ENCODE measurements around the gene RASGEF1C. TPM values are rescaled to one million over a fixed set of nuclear protein-coding genes. Genes with fewer than 3 reads are reported as not detected.
"Not testable (repeated sequence)": the region's sequence is repeated elsewhere in the genome, so short reads cannot be mapped to it uniquely, and the experiment has no call there.

Gene RASGEF1C
- total RNA-seq, 1 donor from 2014 or later, result not detected

DNA sequence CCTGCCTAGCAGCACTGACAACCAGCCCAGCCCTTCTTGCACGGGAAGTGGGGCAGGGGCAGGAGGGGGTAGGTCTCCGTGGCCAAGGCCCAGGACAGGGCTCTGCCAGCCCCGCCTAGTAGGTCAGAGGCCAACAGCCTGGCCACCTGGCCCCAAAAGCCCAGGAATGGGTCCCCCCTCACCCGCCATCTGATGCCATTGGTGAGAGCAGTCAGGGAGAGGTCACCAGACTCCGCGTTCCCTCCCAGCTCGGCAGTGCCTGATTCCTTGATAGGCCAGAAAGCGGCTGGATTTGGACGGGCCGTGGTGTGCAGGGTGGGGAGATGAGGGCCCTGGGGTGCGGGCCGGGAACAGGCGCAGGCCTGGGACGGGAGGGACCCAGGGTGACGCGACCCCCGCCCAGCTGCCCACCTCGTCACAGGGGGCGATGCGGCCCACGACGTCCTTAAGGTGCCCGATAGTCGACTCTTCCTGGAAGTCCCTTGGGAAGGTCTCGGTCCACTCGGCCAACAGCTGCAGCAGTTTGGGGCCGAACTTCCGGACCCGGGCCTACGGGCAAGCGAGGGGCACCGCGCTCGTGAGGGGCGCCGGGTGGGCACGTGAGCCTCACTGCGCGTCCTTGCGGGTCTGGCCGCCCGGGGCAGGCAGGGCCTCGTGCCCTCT, 72.9 kb downstream of the RASGEF1C start:
- DNase-seq (ENCODE audit: low spot score), result peak; percentile 41

DNA sequence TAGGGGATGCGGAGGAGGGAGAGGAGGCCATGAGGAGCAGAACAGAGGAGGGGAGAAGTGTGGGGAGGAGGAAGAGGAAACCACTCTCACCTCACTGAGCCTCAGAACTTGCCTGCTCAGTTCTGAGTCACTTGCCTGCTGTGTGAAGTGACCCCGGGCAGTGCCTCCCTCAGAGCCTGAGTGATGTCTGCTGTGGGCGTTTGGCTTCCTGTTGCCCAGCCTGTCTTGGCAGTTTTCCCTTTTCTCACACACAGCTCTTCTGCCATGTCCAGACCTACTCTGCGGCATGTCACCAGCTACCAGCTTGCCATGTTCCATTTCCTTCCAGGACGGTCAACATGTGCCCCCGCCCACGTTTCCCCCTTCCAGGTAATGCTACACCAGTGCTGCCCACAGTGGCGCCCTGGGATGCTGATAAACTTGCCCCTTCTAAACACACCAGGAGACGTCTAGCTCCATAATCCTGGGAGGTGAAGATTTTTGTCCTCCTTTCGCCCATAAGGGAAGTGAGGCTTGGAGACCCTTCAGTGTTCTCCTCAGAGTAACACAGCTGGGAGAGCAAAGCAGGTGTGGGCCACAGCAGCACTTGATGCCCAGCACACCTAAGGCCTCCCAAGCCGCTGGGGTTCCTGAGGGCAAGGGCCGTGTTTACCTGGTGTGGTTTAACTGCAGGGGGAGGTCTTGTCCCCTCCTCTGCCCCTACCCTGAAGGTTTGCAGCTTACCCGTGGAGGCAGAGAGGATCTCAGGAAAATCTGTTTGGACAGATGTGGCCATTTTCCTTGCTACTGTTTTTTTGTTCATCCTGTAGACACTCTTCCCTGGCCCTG, 73.7 kb downstream of the RASGEF1C start:
- DNase-seq (ENCODE audit: low spot score), result peak; percentile 70

DNA sequence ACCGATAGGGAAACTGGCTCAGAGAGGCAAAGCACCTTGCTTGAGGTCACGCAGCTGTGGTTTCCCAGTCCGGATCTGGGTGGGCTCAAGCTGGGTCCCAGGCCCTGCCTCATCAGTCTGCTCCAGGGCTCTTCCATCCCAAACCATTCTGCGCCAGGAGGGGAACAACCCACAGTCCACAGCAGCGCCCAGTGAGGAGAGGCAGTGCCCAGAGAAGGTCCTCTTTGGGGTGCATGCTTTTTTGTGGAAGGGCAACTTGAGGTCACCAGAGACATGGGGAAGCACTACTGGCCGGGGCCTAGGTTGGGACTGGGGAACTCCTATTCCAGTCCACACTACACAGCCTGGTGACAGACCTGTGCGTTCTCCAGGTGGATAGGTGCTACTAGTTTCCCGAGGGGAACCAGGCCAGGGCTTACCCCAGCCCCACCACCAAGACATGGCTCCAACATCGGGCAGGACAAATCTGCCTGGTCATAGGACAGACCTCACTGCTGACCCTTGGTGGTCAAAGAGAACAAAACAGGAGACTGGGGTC, 75.0 kb downstream of the RASGEF1C start:
- no peak for DNase-seq (ENCODE audit: low spot score)

DNA sequence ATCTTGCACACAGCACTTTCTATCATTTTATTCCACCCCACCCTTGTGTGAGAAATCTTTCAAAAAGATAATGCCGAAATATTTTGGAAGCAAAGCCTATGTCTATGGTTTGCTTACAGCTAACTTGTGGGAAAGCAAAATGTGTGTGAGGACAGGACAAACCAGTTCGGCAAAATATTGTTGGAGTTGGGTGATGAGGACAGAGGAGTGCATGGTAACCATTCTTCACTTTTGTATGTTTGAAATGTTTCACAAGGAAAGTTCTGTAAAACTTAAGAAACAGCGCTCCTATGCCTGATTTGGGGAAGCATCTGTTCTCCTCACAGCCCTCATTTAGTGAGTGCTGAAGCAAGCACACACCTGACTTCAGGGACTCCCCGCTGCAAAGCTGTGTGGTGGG, 75.5 kb downstream of the RASGEF1C start:
- DNase-seq (ENCODE audit: low spot score), result no peak

DNA sequence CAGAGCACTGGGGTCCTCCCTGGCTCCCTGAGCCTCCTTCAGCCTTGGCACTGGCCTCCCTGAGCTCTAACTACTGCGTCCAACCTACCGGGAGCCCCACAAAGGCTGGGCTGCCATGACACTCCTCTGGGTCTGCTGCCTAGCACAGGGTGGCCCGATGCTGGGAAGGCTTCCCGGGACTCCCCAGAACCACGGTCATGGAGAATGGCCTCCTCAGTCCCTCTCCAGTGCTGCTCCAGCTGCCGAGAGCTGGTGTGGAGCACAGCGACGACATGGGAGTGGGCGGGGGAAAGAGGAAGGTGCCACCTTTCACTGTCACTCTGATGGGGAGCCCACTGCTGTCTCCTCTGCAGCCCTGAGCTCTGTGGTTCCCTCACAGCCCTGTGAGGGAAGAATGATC, 76.0 kb downstream of the RASGEF1C start:
- DNase-seq (ENCODE audit: low spot score), result no peak

DNA sequence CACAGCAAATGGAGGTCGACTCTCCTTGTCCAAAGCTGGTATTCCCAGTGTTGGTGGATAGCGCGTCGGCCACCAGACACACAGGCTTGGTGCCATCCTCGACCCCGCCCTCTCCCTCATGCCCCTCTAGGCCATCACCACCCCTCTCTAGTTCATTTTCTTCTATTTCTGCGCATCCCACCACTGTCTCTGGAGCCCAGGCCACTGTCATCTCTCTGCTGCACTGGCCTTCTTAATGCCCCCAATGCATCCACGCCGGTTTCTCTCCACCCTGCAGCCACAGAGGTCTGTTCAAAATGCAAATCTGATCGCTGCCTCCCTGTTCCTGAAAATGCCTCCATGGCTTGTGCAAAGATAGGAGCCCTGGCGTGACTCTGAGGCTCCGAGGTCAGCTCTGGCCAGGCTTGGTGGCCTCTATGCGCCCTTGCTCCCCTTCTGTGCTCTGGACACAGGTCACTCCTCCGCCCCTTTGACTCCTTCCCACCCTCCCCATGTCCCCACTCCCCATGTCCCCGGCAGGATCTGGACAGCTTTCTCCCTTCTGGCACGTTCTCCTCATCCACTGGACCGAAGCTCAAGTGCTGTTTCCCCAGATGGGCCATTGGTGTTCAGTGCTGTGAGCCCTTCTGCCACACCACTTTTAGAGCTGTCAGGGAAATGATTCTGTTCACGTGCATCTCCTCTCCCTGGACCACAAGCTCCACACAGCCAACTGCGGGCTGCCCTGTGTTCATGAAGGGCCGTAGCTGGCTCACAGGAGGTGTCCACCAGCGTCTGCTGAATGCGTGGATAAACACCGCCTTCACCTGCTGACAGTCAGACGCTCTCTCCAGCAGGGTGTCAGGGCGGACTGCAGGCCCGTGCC, 77.9 kb downstream of the RASGEF1C start:
- no peak for DNase-seq (ENCODE audit: low spot score)

DNA sequence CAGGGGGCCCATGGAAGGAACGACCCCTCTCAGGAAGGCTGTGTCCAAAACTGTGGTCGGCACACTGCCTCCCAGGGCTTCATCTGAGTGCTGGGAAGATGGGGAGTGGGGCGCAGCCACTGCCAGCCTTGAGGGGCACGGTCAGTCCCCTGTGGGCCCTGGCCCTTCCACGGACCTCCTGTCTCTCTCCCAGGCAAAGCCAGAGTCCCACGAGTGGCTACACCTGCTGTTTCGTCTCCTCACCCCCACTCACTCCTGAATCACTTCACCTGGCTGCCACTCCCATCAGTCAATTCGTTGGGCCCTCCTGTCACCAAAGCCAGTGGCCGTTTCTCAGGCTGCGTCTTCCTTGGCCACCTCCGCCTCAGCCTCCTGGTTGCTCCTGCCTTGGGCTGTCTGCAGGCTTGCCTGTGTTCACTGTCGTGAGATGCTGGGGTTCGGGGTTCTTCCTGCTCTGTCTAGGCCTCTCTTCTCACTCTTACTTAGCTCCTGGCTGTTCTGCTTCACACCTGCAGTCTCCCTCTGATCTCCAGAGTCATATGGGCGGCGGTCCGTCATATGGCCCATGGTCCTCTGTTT, 78.6 kb downstream of the RASGEF1C start:
- no peak for DNase-seq (ENCODE audit: low spot score)

DNA sequence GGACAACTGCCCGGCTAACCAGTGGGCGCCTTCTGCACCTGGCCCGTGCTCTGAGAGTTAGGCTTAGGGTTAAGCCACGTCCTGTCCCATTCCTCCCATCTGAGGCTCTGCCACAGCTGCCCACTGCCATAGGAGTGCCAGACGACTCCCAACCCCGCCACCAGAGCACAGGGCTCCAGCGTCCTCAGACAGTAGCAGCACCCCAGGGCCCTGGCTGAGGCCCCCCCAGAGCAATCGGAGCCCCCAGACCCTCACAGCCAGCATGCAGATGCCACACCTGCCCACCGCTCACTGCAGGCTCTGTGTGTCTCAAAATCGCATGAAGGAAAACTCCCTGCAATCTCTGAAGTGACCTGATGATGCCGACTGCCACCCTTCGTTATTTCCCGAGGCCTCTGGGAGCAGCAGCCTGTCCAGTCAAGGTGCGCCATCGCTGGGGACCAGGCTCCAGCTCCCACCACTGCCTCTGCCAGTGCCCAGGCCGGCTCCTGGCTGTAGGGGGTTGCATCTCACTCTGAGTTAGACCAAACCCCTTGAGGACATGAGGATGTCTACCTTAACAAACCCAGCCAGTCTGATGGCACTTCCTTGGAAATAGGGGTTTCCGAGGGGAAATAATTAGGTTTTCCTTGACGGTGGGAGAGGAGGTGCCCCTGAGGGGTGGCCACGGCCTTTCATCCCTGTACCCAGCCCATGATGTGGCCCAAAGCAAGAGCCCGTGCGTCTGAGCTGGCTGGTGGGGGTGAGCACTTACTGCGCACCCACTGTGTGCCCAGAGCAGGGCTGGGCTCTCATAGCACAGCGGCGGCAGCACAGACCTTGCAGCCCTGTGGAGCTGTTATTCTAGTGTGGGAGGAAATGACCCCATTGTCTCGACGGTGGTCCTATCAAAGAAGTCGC, 79.5 kb downstream of the RASGEF1C start:
- no peak for DNase-seq (ENCODE audit: low spot score)

DNA sequence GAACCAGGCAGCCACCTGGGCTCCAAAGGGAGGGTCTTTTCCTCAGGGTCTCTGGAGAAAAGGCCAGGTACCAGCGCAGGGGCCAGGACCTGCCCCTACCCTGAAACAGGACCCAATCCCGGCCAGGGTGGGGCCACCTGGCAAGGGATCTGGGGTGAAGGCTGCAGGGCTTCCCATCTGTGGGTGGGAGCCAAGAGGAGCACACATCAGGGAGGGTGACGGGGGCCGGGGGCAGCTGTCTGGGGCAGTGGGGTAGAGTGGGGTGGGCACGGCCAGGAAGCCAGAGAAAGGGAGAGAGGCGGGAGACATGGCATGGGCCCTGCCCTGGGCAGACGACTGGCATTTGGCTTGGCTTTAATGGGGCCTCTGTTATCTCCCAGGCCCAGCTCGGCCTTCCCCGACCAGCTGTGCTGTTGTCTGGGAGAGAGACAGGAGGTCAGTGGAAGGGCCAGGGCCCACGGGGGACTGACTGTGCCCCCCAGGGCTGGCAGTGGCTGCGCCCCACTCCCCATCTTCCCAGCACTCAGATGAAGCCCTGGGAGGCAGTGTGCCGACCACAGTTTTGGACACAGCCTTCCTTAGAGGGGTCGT, 80.2 kb downstream of the RASGEF1C start:
- DNase-seq (ENCODE audit: low spot score), result no peak

DNA sequence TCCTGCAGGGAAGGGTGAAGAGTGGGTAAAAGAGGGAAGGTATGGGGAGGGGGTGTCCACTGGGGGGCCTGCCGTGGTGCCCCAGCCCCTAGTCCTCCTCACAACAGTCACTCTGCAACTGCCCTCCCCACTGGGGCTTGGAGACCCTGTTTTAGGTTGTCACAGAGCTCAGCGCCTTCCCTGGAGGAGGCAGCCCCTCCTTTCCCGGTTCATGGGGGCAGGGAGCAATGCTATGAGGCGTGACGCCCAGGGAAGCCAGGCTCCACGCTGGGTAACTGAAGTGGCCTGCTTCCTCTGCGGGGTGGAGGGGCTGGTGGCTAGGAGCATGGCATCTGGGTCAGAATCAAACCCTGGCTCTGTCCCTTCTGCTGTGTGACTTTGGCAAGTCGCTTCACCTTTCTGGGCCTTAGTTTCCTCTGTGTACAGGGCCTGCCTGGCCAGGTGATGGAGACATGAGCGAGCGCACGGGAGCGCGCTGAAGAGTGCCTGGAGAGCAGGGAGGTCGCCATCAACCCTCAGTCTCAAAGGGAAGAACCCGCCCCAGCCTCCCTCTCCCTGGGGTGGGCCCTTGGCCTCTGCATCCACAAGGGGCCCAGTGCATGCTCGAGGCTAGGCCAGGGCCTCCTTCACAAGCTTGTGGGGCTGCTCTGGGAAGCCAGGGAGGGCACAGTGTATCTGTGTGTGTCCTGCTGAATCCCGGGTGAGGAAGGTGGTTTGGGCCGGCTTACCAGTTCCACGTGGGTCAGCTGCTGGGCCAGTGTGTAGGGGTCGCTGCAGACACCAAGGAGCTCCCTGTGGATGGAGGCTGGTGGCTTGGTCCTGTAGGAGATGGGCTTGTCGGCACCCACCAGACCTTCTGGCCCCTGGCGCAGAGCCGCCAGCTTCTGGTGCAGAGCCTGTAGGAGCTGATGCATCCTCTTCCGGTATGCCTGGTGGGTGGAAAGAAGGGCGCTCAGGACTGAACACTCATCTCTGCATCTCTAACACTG, 81.0 kb downstream of the RASGEF1C start:
- DNase-seq (ENCODE audit: low spot score), result no peak

DNA sequence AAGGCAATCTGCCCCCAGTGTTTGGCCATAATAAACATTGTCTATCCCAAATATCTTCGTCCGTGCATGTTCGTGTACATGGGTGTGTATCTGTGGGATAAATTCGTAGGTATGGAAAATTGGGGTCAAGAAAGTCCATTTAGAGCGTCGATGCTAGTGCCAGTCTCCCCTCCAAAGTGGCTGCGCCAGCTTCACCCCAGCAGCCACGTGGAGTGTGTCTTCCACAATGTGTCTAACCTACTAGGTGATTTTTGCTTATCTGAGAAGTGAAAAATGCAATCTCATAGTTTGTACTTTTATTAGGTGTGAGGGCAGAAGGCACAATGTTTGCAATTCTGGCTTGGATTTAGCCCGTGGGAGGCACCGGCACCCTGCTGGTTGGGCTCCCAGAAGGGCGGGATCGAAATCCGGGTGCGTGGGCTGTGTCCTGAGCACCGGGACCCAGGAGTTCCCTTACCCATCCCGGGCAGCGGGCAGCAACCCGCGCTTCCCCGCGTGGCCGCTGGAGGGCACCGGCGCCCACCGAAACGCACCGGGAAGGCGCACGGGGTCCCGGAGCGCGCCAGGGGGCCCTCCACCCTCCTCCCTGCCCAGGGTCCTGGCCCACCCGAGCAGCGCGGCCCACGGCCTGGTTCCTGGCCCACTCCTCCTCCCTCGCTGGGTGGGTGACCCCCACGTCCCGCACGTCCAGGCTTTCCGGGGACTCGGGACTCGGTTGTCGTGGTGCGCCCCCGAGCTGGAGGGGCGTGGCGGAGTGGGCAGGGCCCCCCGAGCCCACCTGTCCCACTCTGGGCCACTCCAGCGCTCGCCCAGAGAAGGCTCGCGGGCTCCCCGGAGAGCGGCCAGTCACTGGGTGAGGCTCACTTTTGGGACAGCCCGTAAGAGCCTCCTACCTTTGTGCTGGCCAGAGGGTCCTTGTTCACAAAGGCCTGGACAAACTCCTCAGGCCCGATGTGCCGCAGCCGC, 82.0 kb downstream of the RASGEF1C start:
- DNase-seq (ENCODE audit: low spot score), result no peak

DNA sequence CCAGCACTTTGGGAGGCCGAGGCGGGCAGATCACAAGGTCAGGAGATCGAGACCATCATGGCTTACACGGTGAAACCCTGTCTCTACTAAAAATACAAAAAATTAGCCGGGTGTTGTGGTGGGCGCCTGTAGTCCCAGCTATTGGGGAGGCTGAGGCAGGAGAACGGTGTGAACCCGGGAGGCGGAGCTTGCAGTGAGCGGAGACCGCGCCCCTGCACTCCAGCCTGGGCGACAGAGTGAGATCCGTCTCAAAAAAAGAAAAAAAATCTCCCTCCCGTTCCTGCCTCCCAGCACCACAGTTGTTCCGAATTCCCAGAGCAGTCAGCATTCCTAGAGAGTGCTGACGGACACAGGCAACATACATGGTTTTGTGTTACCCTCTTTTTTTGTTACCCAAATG, 82.9 kb downstream of the RASGEF1C start:
- not testable (repeated sequence) for DNase-seq (ENCODE audit: low spot score)

DNA sequence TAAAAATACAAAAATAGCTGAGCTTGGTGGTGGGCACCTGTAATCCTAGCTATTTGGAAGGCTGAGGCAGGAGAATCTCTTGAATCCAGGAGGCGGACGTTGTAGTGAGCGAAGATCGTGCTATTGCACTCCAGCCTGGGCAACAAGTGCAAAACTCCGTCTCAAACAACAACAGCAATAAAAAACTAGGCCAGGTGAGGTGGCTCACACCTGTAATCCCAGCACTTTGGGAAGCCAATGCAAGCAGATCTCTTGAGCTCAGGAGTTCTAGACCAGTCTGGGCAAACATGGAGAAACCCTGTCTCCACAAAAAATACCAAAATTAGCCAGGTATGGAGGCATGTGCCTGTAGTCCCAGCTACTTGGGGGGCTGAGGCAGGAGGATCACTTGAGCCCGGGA, 84.3 kb downstream of the RASGEF1C start:
- DNase-seq (ENCODE audit: low spot score), result not testable (repeated sequence)

DNA sequence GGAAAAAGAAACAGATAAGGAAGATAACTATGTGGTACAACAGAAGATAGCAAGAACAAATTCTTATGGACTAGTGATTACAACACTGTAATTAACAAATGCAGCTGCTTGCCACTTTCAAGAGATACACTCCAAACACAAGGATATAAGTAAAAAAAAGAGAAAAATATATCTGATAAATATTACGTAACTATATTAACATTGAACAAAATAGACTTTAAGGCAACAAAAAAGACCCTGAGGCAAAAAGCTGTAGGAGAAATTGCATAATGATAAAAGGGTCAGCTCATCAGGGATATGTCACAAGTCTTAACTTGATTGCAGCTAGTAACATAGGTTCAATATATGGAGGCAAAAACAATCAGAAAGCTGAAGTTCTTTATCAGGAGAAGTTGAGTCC, 86.1 kb downstream of the RASGEF1C start:
- DNase-seq (ENCODE audit: low spot score), result no peak

DNA sequence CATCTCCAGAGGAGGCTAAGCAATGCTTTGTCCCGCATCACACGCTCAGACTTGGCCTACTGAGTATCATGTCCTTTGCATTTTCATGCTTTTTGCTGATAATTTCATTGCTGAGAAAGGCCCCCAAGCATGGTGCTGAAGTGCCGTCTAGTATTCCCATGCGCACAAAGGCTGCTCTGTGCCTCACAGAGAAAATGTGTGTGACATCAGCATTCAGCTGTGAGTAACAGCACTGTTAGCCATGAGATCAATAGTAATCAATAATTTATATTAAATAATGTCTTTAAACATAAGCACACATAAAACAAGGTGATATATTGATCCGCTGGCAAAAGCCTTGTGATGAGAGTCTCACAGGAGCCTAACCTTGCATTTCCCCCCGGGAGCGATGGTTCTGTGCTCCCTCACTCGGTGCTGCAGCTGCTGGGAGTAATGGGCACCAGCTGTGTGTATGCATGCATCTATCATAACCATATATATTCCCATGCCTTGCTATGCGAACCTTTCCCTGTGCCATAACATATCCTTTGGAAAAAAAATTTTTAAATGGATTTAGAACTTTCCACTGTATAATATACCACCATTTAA, 87.1 kb downstream of the RASGEF1C start:
- peak; percentile 14 for DNase-seq (ENCODE audit: low spot score)

DNA sequence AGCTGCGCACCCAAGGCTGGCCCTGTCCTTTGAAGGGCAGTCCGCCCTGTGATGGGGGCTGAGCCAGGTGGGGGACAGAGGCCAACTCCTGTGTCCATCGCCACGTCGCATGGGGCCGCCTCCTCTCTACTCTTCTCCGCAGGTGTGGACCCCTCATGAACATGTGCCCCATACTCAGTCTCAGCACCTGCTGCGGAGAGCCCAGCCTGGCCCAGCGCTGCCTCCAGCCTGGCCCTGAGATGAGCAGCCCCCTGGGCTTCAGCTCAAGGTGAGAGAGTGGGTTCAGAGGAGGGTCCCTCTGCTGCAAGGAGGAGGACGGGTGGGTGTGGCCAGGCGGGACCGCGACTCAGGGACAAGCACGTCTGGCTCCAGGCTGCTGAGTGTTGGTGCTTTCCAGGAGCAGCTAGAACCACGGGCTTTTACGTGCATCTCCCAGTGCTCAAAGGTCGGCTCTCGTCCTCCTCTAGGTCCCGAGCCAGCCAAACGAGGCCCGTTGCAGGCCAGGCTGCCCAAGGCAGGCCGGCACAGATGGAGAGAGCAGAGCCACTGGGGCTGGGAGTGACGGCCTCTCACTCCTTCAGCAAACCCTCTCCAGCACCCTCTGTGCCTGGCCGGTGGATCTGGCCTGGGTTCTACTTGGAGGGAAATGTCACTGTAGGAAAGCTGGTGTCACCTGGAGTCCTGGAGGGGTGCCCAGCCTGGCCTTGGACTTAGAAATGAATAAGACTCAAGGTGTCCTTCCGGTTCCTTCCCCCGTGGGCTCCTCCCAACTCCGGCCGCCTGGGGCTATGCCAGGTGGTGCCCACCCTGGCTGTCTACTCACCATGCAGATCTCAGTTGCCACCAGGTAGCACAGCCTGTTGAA, 88.5 kb downstream of the RASGEF1C start:
- DNase-seq (ENCODE audit: low spot score), result no peak

DNA sequence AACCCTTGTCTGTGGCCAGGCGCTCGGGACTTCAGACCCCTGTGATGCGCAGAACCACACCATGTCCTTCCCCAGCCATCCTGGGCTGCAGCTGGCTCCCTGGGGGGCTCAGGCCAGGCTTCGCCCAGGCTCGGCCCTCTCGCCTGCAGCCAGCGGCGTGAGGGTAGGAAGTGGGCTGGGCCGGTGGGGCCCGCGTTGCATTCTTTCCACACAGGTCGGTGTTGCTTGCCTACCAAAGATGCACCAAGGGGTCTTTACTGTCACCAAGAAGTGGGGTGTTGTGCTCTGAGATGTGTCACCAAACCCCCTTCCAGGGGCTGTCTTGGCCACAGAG, 89.1 kb downstream of the RASGEF1C start:
- DNase-seq (ENCODE audit: low spot score), result no peak
